ENCODE data around the gene CIRBP. TPM values are rescaled to one million over a fixed set of nuclear protein-coding genes. Genes with fewer than 3 reads are reported as not detected.

Gene CIRBP
- total RNA-seq, 1 donor from 2014 or later = 341 TPM

GRCh38 chr19:1260749-1261537 lies 8.2 kb upstream of the CIRBP start:
- peaks cover 30% of the 10 kb centered on the region for H3K4me1 Mint-ChIP-seq (ENCODE audit: low read depth, unreplicated experiment)
- peak overlapping the region; percentile 85 for H3K4me3 Mint-ChIP-seq (ENCODE audit: unreplicated experiment)
- peaks cover 22% of the 10 kb centered on the region for H3K9me3 Mint-ChIP-seq (ENCODE audit: unreplicated experiment)
- DNase-seq = peak; percentile 97
- TF ChIP-seq CTCF (IDR thresholded peaks at IDR 0.05; ENCODE audit: partially characterized antibody, unreplicated experiment) = no peak
- peaks cover 16% of the 10 kb centered on the region for H3K27me3 Mint-ChIP-seq (ENCODE audit: unreplicated experiment)
- no peak overlapping the region for H3K27ac Mint-ChIP-seq (ENCODE audit: unreplicated experiment)
- no peaks in the 10 kb centered on the region for H3K36me3 Mint-ChIP-seq (ENCODE audit: unreplicated experiment)

DNA sequence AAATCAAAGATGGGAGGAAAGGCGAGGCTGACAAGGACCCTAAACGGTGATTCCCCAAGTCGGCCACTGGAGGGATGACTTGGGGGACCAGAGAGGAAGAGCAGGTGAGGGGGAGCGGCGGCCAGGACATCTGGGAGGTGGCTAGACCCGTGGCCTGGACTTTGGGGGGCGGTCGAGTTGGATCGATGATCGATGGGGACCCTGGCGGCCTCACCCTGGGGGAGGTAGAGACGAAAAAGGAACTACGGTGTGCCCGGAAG lies 7.7 kb upstream of the CIRBP start:
- H3K27ac Mint-ChIP-seq (ENCODE audit: unreplicated experiment) = peak overlapping the region; percentile 43
- no peak for DNase-seq
- H3K4me1 Mint-ChIP-seq (ENCODE audit: low read depth, unreplicated experiment) = peaks cover 30% of the 10 kb centered on the region
- H3K9me3 Mint-ChIP-seq (ENCODE audit: unreplicated experiment) = peaks cover 18% of the 10 kb centered on the region
- peak overlapping the region; percentile 85 for H3K4me3 Mint-ChIP-seq (ENCODE audit: unreplicated experiment)
- TF ChIP-seq CTCF (IDR thresholded peaks at IDR 0.05; ENCODE audit: partially characterized antibody, unreplicated experiment) = peak; percentile 33
- peaks cover 16% of the 10 kb centered on the region for H3K27me3 Mint-ChIP-seq (ENCODE audit: unreplicated experiment)
- H3K36me3 Mint-ChIP-seq (ENCODE audit: unreplicated experiment) = no peaks in the 10 kb centered on the region

- Mint-ChIP-seq H3K4me1 (ENCODE audit: low read depth, unreplicated experiment) (peaks cover 30% of the 10 kb centered on the region), H3K36me3 (ENCODE audit: unreplicated experiment) (no peaks in the 10 kb centered on the region), H3K27ac (ENCODE audit: unreplicated experiment) (peak overlapping the region; percentile 43), H3K27me3 (ENCODE audit: unreplicated experiment) (peaks cover 16% of the 10 kb centered on the region), H3K9me3 (ENCODE audit: unreplicated experiment) (peaks cover 18% of the 10 kb centered on the region), H3K4me3 (ENCODE audit: unreplicated experiment) (peak overlapping the region; percentile 85)
- DNase-seq = no peak
- no peak for TF ChIP-seq CTCF (IDR thresholded peaks at IDR 0.05; ENCODE audit: partially characterized antibody, unreplicated experiment)
These were observed 7.1 kb upstream of the CIRBP start for GRCh38 chr19:1261798-1262622.

GRCh38 chr19:1262623-1263123 lies 6.5 kb upstream of the CIRBP start:
- Mint-ChIP-seq H3K27ac (ENCODE audit: unreplicated experiment) (no peak overlapping the region), H3K9me3 (ENCODE audit: unreplicated experiment) (peaks cover 13% of the 10 kb centered on the region), H3K4me1 (ENCODE audit: low read depth, unreplicated experiment) (peaks cover 30% of the 10 kb centered on the region), H3K27me3 (ENCODE audit: unreplicated experiment) (peaks cover 12% of the 10 kb centered on the region), H3K4me3 (ENCODE audit: unreplicated experiment) (no peak overlapping the region), H3K36me3 (ENCODE audit: unreplicated experiment) (no peaks in the 10 kb centered on the region)
- TF ChIP-seq CTCF (IDR thresholded peaks at IDR 0.05; ENCODE audit: partially characterized antibody, unreplicated experiment) = no peak
- DNase-seq = no peak

- TF ChIP-seq CTCF (IDR thresholded peaks at IDR 0.05; ENCODE audit: partially characterized antibody, unreplicated experiment) = no peak
- Mint-ChIP-seq H3K36me3 (ENCODE audit: unreplicated experiment) (no peaks in the 10 kb centered on the region), H3K27me3 (ENCODE audit: unreplicated experiment) (peaks cover 11% of the 10 kb centered on the region), H3K4me1 (ENCODE audit: low read depth, unreplicated experiment) (peaks cover 27% of the 10 kb centered on the region), H3K27ac (ENCODE audit: unreplicated experiment) (no peak overlapping the region), H3K4me3 (ENCODE audit: unreplicated experiment) (peak overlapping the region; percentile 57), H3K9me3 (ENCODE audit: unreplicated experiment) (peaks cover 12% of the 10 kb centered on the region)
- no peak for DNase-seq
These were observed 5.9 kb upstream of the CIRBP start for GRCh38 chr19:1263188-1263587.

Measured in glutamatergic neuron (in vitro differentiated cells).